ENCODE results near the gene PMAIP1. TPM values are rescaled to one million over a fixed set of nuclear protein-coding genes. Genes with fewer than 3 reads are reported as not detected.
"Not testable (repeated sequence)": the region's sequence is repeated elsewhere in the genome, so short reads cannot be mapped to it uniquely, and the experiment has no call there.

PMAIP1 gene
- polyA plus RNA-seq, 4 donors = 3.2 to 3.9 (median 3.6) TPM

- no peak for DNase-seq (ENCODE audit: low read depth in 4 of 4, low spot score in 3 of 4)
These were observed 17.8 kb upstream of the PMAIP1 start for GRCh38 chr18:59881728-59882656.

- no peak for DNase-seq (ENCODE audit: low read depth in 4 of 4, low spot score in 3 of 4)
These were observed 15.4 kb upstream of the PMAIP1 start for GRCh38 chr18:59884351-59884750.

- no peak for DNase-seq (ENCODE audit: low read depth in 4 of 4, low spot score in 3 of 4)
These were observed 14.1 kb upstream of the PMAIP1 start for GRCh38 chr18:59885579-59886163.

GRCh38 chr18:59886399-59886798, 13.4 kb upstream of the PMAIP1 start:
- DNase-seq (ENCODE audit: low read depth in 4 of 4, low spot score in 3 of 4) = not testable (repeated sequence)

GRCh38 chr18:59892123-59892522, 7.7 kb upstream of the PMAIP1 start:
- no peak for DNase-seq (ENCODE audit: low read depth in 4 of 4, low spot score in 3 of 4)

- DNase-seq (ENCODE audit: low read depth in 4 of 4, low spot score in 3 of 4) = no peak
These were observed 5.8 kb upstream of the PMAIP1 start for GRCh38 chr18:59893971-59894370.

GRCh38 chr18:59897321-59897954, 2.4 kb upstream of the PMAIP1 start:
- DNase-seq (ENCODE audit: low read depth in 4 of 4, low spot score in 3 of 4) = no peak

GRCh38 chr18:59898093-59898492, 1.7 kb upstream of the PMAIP1 start:
- DNase-seq (ENCODE audit: low read depth in 4 of 4, low spot score in 3 of 4) = no peak

GRCh38 chr18:59898609-59899297, 1.0 kb upstream of the PMAIP1 start:
- DNase-seq (ENCODE audit: low read depth in 4 of 4, low spot score in 3 of 4) = no peak

GRCh38 chr18:59900222-59901128, 679 bp downstream of the PMAIP1 start:
- DNase-seq (ENCODE audit: low read depth in 4 of 4, low spot score in 3 of 4) = no peak

GRCh38 chr18:59902131-59902992, 2.6 kb downstream of the PMAIP1 start:
- no peak for DNase-seq (ENCODE audit: low read depth in 4 of 4, low spot score in 3 of 4)

GRCh38 chr18:59902993-59903610, 3.3 kb downstream of the PMAIP1 start:
- no peak for DNase-seq (ENCODE audit: low read depth in 4 of 4, low spot score in 3 of 4)

- DNase-seq (ENCODE audit: low read depth in 4 of 4, low spot score in 3 of 4) = no peak
These were observed 4.3 kb downstream of the PMAIP1 start for GRCh38 chr18:59904011-59904601.

- no peak for DNase-seq (ENCODE audit: low read depth in 4 of 4, low spot score in 3 of 4)
These were observed 5.9 kb downstream of the PMAIP1 start for GRCh38 chr18:59905686-59906091.

- no peak for DNase-seq (ENCODE audit: low read depth in 4 of 4, low spot score in 3 of 4)
These were observed 6.4 kb downstream of the PMAIP1 start for GRCh38 chr18:59906203-59906602.

- no peak for DNase-seq (ENCODE audit: low read depth in 4 of 4, low spot score in 3 of 4)
These were observed 7.4 kb downstream of the PMAIP1 start for GRCh38 chr18:59907172-59907571.

GRCh38 chr18:59907660-59908059, 7.9 kb downstream of the PMAIP1 start:
- DNase-seq (ENCODE audit: low read depth in 4 of 4, low spot score in 3 of 4) = no peak

GRCh38 chr18:59908799-59909198, 9.0 kb downstream of the PMAIP1 start:
- DNase-seq (ENCODE audit: low read depth in 4 of 4, low spot score in 3 of 4) = no peak

Measured in left renal pelvis (tissue), 4 donors.